Upper lobe of right lung (tissue), 1 donor: ENCODE data around the gene FBXW2. TPM values are rescaled to one million over a fixed set of nuclear protein-coding genes. Genes with fewer than 3 reads are reported as not detected.

Source experiments
- ATAC-seq: fragments of 200-7000 bp; cut with Tn5 transposase; one replicate; pipeline ENCODE4 v1.9.1; 2020; ENCODE audit warnings: mild to moderate bottlenecking, moderate library complexity
- DNase-seq: peaks from one replicate; pipeline ENCODE4 v3.0.0-alpha.2; 2020
- H3K27ac ChIP-seq: fragments of 200-600 bp; one replicate; pipeline ENCODE4 v1.8.0; 2022
- H3K27me3 ChIP-seq: fragments of 200-600 bp; one replicate; pipeline ENCODE4 v1.8.0; 2022; ENCODE audit warnings: mild to moderate bottlenecking
- H3K36me3 ChIP-seq: fragments of 200-600 bp; one replicate; pipeline ENCODE4 v1.8.0; 2022
- H3K4me1 ChIP-seq: fragments of 200-600 bp; one replicate; pipeline ENCODE4 v1.8.0; 2022
- H3K4me3 ChIP-seq: fragments of 200-600 bp; one replicate; pipeline ENCODE4 v1.8.0; 2022; ENCODE audit warnings: mild to moderate bottlenecking
- H3K9me3 ChIP-seq: fragments of 200-600 bp; one replicate; pipeline ENCODE4 v1.8.0; 2022
- CTCF ChIP-seq: fragments of 200-600 bp; IDR thresholded peaks from one replicate; pipeline ENCODE4 v1.8.0; 2022; ENCODE audit warnings: antibody characterized with exemption
- intact Hi-C: fragments of 100-400 bp; cut with DNase I; formaldehyde crosslinking; loops from one replicate; pipeline ENCODE4 v1.11.0; 2022
- total RNA-seq: library from RNA; stranded (reverse); fragmentation: NEBNext Ultra II Directional; extraction: Animal tissue kit (Norgen Biotek cat#: 25700); gene quantifications from one replicate; pipeline ENCODE4 v1.2.1, GENCODE V29; 2021
- donor health status: DM: no; HTN: yes; CAD: no; lungs with severe emphysema.

The FBXW2 gene
- total RNA-seq, 1 donor from 2014 or later = 87.1 TPM

GRCh38 chr9:120741701-120742100 is 51.5 kb downstream of the FBXW2 start:
- H3K9me3 ChIP-seq = no peaks in the 10 kb centered on the region
- H3K4me3 ChIP-seq = no peak overlapping the region
- intact Hi-C loops = no loop called here
- H3K36me3 ChIP-seq = no peaks in the 10 kb centered on the region
- DNase-seq (no peak), ATAC-seq (no peak)
- no peaks in the 10 kb centered on the region for H3K27me3 ChIP-seq
- H3K4me1 ChIP-seq = no peaks in the 10 kb centered on the region
- no peak overlapping the region for H3K27ac ChIP-seq
- no peak for TF ChIP-seq CTCF

GRCh38 chr9:120741191-120741590 is 52.0 kb downstream of the FBXW2 start:
- Histone ChIP-seq H3K9me3 (no peaks in the 10 kb centered on the region), H3K4me3 (no peak overlapping the region), H3K27me3 (no peaks in the 10 kb centered on the region), H3K27ac (no peak overlapping the region), H3K4me1 (no peaks in the 10 kb centered on the region), H3K36me3 (no peaks in the 10 kb centered on the region)
- DNase-seq = no peak
- no peak for TF ChIP-seq CTCF
- ATAC-seq = no peak
- intact Hi-C loops = no loop called here

GRCh38 chr9:120740132-120740531 is 53.1 kb downstream of the FBXW2 start:
- H3K4me1 ChIP-seq = peaks cover under 1% of the 10 kb centered on the region
- no peak for TF ChIP-seq CTCF
- H3K36me3 ChIP-seq = no peaks in the 10 kb centered on the region
- intact Hi-C loops = no loop called here
- no peak overlapping the region for H3K27ac ChIP-seq
- H3K9me3 ChIP-seq = no peaks in the 10 kb centered on the region
- DNase-seq (no peak), ATAC-seq (no peak)
- H3K4me3 ChIP-seq = no peak overlapping the region
- H3K27me3 ChIP-seq = no peaks in the 10 kb centered on the region

- Histone ChIP-seq H3K4me3 (no peak overlapping the region), H3K9me3 (no peaks in the 10 kb centered on the region), H3K27ac (no peak overlapping the region), H3K36me3 (no peaks in the 10 kb centered on the region), H3K27me3 (no peaks in the 10 kb centered on the region), H3K4me1 (peaks cover 8% of the 10 kb centered on the region)
- no peak for TF ChIP-seq CTCF
- intact Hi-C loops = no loop called here
- ATAC-seq (no peak), DNase-seq (no peak)
Observed at GRCh38 chr9:120737416-120738165, 55.6 kb downstream of the FBXW2 start.

- intact Hi-C loops = no loop called here
- ATAC-seq = no peak
- no peaks in the 10 kb centered on the region for H3K9me3 ChIP-seq
- no peak for TF ChIP-seq CTCF
- no peak for DNase-seq
- peaks cover 14% of the 10 kb centered on the region for H3K4me1 ChIP-seq
- H3K27me3 ChIP-seq = no peaks in the 10 kb centered on the region
- H3K36me3 ChIP-seq = no peaks in the 10 kb centered on the region
- no peak overlapping the region for H3K4me3 ChIP-seq
- H3K27ac ChIP-seq = no peak overlapping the region
Observed at GRCh38 chr9:120736881-120737280, 56.3 kb downstream of the FBXW2 start.
